T-helper 17 cell (primary cell): ENCODE measurements around the gene ABCD3. TPM values are rescaled to one million over a fixed set of nuclear protein-coding genes. Genes with fewer than 3 reads are reported as not detected.

ENCODE experiments used
- ATAC-seq: fragments of 150-1000 bp; cut with Tn5 transposase; 2 replicates; pipeline ENCODE4 v1.10.0; 2021; ENCODE audit warnings: mild to moderate bottlenecking, moderate library complexity
- DNase-seq, 3 donors: peaks; one replicate each; pipeline versions ENCODE4 v3.0.0 to v3.0.0-alpha.2; 2020 to 2021
- H3K9me3 ChIP-seq: one replicate; pipeline ENCODE4 v1.7.0; 2013; ENCODE audit warnings: low read length, mild to moderate bottlenecking; ENCODE audit not compliant: control insufficient read depth, poor library complexity, severe bottlenecking
- H3K27ac Mint-ChIP-seq: one replicate; pipeline ENCODE4 v1.8.0; 2022; ENCODE audit warnings: mild to moderate bottlenecking, moderate library complexity, mixed read lengths
- H3K27me3 Mint-ChIP-seq: one replicate; pipeline ENCODE4 v1.8.0; 2022; ENCODE audit warnings: mixed read lengths
- H3K36me3 Mint-ChIP-seq: one replicate; pipeline ENCODE4 v1.8.0; 2022; ENCODE audit warnings: low read depth, mixed read lengths
- H3K4me1 Mint-ChIP-seq: one replicate; pipeline ENCODE4 v1.8.0; 2022; ENCODE audit warnings: mild to moderate bottlenecking, mixed read lengths
- H3K4me3 Mint-ChIP-seq: one replicate; pipeline ENCODE4 v1.8.0; 2022; ENCODE audit warnings: mild to moderate bottlenecking, moderate library complexity, mixed read lengths
- total RNA-seq, 4 donors: library from RNA in 2 of 4; stranded (reverse) in 2 of 4; gene quantifications; one replicate each; pipeline ENCODE4 v1.2.3 and lab custom pipeline; 2022 to 2026

Gene ABCD3
- total RNA-seq, 2 donors from 2014 or later, result 17.1 to 18.1 TPM

- peaks cover 42% of the 10 kb centered on the region for H3K27me3 Mint-ChIP-seq
- H3K27ac Mint-ChIP-seq, result no peak overlapping the region
- H3K9me3 ChIP-seq, result no peaks in the 10 kb centered on the region
- no peak for ATAC-seq
- no peak overlapping the region for H3K4me3 Mint-ChIP-seq
- H3K4me1 Mint-ChIP-seq, result no peaks in the 10 kb centered on the region
- peaks cover 2% of the 10 kb centered on the region for H3K36me3 Mint-ChIP-seq
- DNase-seq, result no peak
Observed at GRCh38 chr1:94395748-94396309, 22.4 kb upstream of the ABCD3 start.

GRCh38 chr1:94396356-94397010, 21.7 kb upstream of the ABCD3 start:
- Mint-ChIP-seq H3K4me1 (no peaks in the 10 kb centered on the region), H3K27ac (no peak overlapping the region), H3K27me3 (peaks cover 42% of the 10 kb centered on the region), H3K36me3 (peaks cover 2% of the 10 kb centered on the region), H3K4me3 (no peak overlapping the region)
- no peaks in the 10 kb centered on the region for H3K9me3 ChIP-seq
- DNase-seq, result no peak
- ATAC-seq, result no peak

DNA sequence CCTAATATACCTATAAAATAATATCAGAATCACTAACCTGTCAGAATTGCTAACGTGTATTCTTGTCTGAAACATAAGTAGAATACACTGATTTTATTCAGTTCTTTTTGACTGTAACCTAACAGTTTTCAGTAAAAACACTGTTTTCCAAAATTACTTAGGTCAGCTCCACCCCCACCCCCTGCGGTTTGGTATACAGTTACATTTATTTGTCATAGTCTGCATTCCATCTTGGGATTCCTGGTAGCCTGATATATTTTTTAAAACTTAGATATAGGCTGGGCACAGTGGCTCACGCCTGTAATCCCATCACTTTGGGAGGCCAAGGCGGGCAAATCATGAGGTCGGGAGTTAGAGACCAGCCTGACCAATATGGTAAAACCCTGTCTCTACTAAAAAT, 19.8 kb upstream of the ABCD3 start:
- no peaks in the 10 kb centered on the region for H3K4me1 Mint-ChIP-seq
- no peaks in the 10 kb centered on the region for H3K9me3 ChIP-seq
- ATAC-seq (no peak), DNase-seq (no peak)
- no peak overlapping the region for H3K27ac Mint-ChIP-seq
- H3K36me3 Mint-ChIP-seq, result no peaks in the 10 kb centered on the region
- peaks cover 39% of the 10 kb centered on the region for H3K27me3 Mint-ChIP-seq
- no peak overlapping the region for H3K4me3 Mint-ChIP-seq

GRCh38 chr1:94399453-94399852, 18.7 kb upstream of the ABCD3 start:
- H3K4me1 Mint-ChIP-seq, result no peaks in the 10 kb centered on the region
- peaks cover 39% of the 10 kb centered on the region for H3K27me3 Mint-ChIP-seq
- ATAC-seq, result no peak
- H3K4me3 Mint-ChIP-seq, result no peak overlapping the region
- DNase-seq, result no peak
- H3K36me3 Mint-ChIP-seq, result no peaks in the 10 kb centered on the region
- no peaks in the 10 kb centered on the region for H3K9me3 ChIP-seq
- H3K27ac Mint-ChIP-seq, result no peak overlapping the region

DNA sequence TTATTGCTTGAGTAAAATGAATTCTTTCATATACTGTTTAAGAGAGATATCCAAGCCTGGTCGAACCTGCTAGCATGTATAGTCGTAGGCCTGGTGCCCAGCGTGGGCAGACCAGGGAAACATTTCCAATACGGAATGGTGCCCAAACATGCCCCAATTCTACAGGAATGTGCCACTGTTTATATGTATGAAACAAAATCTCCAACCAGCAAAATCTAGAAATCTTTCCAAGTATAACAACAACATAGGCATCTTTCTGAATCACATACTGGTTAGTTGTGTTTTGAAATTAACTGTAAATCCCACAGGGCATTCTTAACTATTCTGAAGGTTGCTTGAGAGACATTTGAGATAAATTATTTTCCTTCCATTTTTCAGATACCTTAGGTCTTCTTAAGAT, 17.0 kb upstream of the ABCD3 start:
- no peaks in the 10 kb centered on the region for H3K4me1 Mint-ChIP-seq
- no peaks in the 10 kb centered on the region for H3K36me3 Mint-ChIP-seq
- DNase-seq (no peak), ATAC-seq (no peak)
- no peak overlapping the region for H3K27ac Mint-ChIP-seq
- no peak overlapping the region for H3K4me3 Mint-ChIP-seq
- H3K9me3 ChIP-seq, result no peaks in the 10 kb centered on the region
- peaks cover 32% of the 10 kb centered on the region for H3K27me3 Mint-ChIP-seq

- Mint-ChIP-seq H3K4me3 (no peak overlapping the region), H3K4me1 (no peaks in the 10 kb centered on the region), H3K27me3 (peaks cover 39% of the 10 kb centered on the region), H3K36me3 (no peaks in the 10 kb centered on the region), H3K27ac (no peak overlapping the region)
- DNase-seq (no peak), ATAC-seq (no peak)
- no peaks in the 10 kb centered on the region for H3K9me3 ChIP-seq
Observed at GRCh38 chr1:94406446-94406845, 11.7 kb upstream of the ABCD3 start.

GRCh38 chr1:94408104-94408830, 9.9 kb upstream of the ABCD3 start:
- Mint-ChIP-seq H3K36me3 (no peaks in the 10 kb centered on the region), H3K27me3 (peaks cover 41% of the 10 kb centered on the region), H3K4me1 (no peaks in the 10 kb centered on the region), H3K4me3 (no peak overlapping the region), H3K27ac (no peak overlapping the region)
- no peaks in the 10 kb centered on the region for H3K9me3 ChIP-seq
- no peak for DNase-seq
- ATAC-seq, result no peak

- peaks cover 3% of the 10 kb centered on the region for H3K36me3 Mint-ChIP-seq
- peaks cover 46% of the 10 kb centered on the region for H3K27me3 Mint-ChIP-seq
- H3K4me3 Mint-ChIP-seq, result no peak overlapping the region
- no peak for ATAC-seq
- H3K27ac Mint-ChIP-seq, result no peak overlapping the region
- H3K4me1 Mint-ChIP-seq, result no peaks in the 10 kb centered on the region
- H3K9me3 ChIP-seq, result no peaks in the 10 kb centered on the region
- DNase-seq, result no peak
Observed at GRCh38 chr1:94411237-94411636, 7.0 kb upstream of the ABCD3 start.

- H3K4me1 Mint-ChIP-seq, result no peaks in the 10 kb centered on the region
- no peak overlapping the region for H3K4me3 Mint-ChIP-seq
- no peaks in the 10 kb centered on the region for H3K9me3 ChIP-seq
- H3K27ac Mint-ChIP-seq, result no peak overlapping the region
- no peak for DNase-seq
- H3K36me3 Mint-ChIP-seq, result peaks cover 3% of the 10 kb centered on the region
- H3K27me3 Mint-ChIP-seq, result peaks cover 36% of the 10 kb centered on the region
- ATAC-seq, result no peak
Observed at GRCh38 chr1:94413311-94413710, 4.9 kb upstream of the ABCD3 start.

DNA sequence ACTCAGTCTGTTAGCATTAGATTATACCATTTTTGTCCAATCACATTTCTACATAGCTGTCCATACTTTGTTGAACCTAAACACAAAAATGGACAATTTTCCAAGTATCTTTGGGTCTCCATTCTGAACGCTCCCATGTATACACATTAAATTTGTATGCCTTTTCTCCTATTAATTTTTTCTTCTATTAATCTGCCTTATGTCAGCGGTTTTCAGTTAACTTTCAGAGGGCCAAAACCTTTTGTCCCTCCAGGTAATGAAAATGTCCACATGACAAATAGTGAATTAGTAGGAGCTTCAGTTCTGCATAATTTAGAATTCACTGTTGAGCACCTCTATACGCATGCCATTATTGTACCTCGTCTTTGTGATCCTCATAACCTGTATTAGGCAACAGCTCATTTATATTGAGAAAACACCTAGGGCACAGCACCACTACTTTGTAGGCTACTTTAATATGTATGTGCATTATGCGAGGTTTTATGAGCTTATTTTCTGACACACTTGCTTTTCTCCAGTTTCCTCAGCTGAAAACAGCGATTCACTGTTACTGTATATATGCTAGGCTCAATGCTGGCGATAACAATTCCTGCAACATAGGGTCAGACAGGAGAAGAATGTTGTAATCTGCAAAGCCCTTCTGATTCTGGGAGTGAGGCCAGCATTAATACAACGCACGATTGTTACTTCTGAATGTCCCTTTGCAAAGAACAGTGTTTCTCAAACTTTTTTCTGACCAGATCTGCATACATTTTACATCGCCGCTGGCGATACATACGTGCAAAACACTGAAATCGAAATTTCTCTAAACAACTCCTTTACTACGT, 1.1 kb upstream of the ABCD3 start:
- no peak overlapping the region for H3K4me3 Mint-ChIP-seq
- no peak overlapping the region for H3K27ac Mint-ChIP-seq
- ATAC-seq (no peak), DNase-seq (no peak)
- H3K36me3 Mint-ChIP-seq, result peaks cover 3% of the 10 kb centered on the region
- H3K4me1 Mint-ChIP-seq, result peaks cover 18% of the 10 kb centered on the region
- peaks cover 13% of the 10 kb centered on the region for H3K27me3 Mint-ChIP-seq
- H3K9me3 ChIP-seq, result no peaks in the 10 kb centered on the region

- H3K27me3 Mint-ChIP-seq, result peaks cover 12% of the 10 kb centered on the region
- H3K4me1 Mint-ChIP-seq, result peaks cover 18% of the 10 kb centered on the region
- no peak for DNase-seq
- H3K36me3 Mint-ChIP-seq, result peaks cover 3% of the 10 kb centered on the region
- H3K4me3 Mint-ChIP-seq, result no peak overlapping the region
- no peaks in the 10 kb centered on the region for H3K9me3 ChIP-seq
- ATAC-seq, result no peak
- no peak overlapping the region for H3K27ac Mint-ChIP-seq
Observed at GRCh38 chr1:94417728-94417977, 536 bp upstream of the ABCD3 start.

GRCh38 chr1:94418664-94419655, 771 bp downstream of the ABCD3 start:
- no peak for DNase-seq
- Mint-ChIP-seq H3K36me3 (peaks cover 3% of the 10 kb centered on the region), H3K27ac (no peak overlapping the region), H3K27me3 (peaks cover 10% of the 10 kb centered on the region), H3K4me1 (peaks cover 26% of the 10 kb centered on the region), H3K4me3 (no peak overlapping the region)
- H3K9me3 ChIP-seq, result no peaks in the 10 kb centered on the region
- no peak for ATAC-seq
